KOPT-K1 (cell line): ENCODE data around the gene ARHGAP44.
"Not testable (repeated sequence)": the region's sequence is repeated elsewhere in the genome, so short reads cannot be mapped to it uniquely, and the experiment has no call there.

Experiments used
- H3K27ac ChIP-seq: fragments of 200-600 bp; sonication (generic); 2 replicates; pipeline ENCODE4 v1.5.1; 2016; ENCODE audit warnings: antibody characterized with exemption, mild to moderate bottlenecking, low read depth, low read length; ENCODE audit not compliant: poor library complexity, severe bottlenecking
- H3K36me3 ChIP-seq: fragments of 200-600 bp; sonication (generic); 2 replicates; pipeline ENCODE4 v1.5.1; 2017; ENCODE audit warnings: antibody characterized with exemption, mild to moderate bottlenecking, low read length, moderate library complexity; ENCODE audit not compliant: insufficient read depth
- H3K9me3 ChIP-seq: fragments of 200-600 bp; sonication (generic); 2 replicates; pipeline ENCODE4 v1.5.1; 2017; ENCODE audit warnings: antibody characterized with exemption, low read length, mild to moderate bottlenecking; ENCODE audit not compliant: insufficient read depth, poor library complexity, severe bottlenecking

The ARHGAP44 gene

GRCh38 chr17:12955521-12955920 is 166.2 kb downstream of the ARHGAP44 start:
- H3K9me3 ChIP-seq = peaks cover 3% of the 10 kb centered on the region
- H3K27ac ChIP-seq = no peak overlapping the region
- H3K36me3 ChIP-seq = no peaks in the 10 kb centered on the region

DNA sequence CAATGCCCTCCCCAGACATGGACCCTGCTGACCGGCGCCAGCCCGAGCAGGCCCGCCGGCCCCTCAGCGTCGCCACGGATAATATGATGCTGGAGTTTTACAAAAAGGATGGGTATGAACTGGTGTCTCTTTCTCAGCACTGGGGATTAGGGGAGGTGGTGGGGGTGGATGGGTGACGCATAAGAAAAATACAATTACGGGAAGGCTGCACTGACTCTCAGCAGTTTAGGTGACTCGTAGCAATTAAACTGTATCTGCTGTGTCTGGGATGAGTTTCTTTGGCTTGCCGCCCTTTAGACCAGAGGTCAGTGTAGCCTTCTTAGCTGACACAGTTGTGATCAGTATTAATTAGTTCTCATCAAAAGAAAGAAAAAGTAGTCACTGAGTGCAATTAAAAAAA is 169.5 kb downstream of the ARHGAP44 start:
- H3K36me3 ChIP-seq = no peaks in the 10 kb centered on the region
- H3K27ac ChIP-seq = no peak overlapping the region
- peaks cover 3% of the 10 kb centered on the region for H3K9me3 ChIP-seq

- H3K36me3 ChIP-seq = no peaks in the 10 kb centered on the region
- H3K9me3 ChIP-seq = peaks cover under 1% of the 10 kb centered on the region
- H3K27ac ChIP-seq = no peak overlapping the region
Observed at GRCh38 chr17:12959441-12959840, 170.1 kb downstream of the ARHGAP44 start.

DNA sequence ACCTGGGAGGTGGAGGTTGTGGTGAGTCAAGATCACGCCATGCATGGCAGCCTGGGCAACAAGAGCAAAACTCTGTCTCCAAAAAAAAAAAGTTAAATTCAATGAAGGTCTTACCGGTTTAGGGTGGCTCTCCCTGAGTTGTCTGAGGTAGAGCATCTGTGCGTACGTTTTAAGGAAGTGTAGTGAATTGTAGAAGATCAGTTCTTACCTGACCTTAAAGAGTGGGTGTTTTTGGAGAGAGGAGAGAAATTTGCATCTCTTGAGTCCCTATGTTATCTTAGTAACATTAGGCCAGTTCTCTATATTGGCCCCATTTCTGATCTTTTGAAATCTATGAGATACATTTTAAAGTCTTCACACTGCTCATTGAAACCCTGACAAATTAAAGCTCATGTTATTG is 172.4 kb downstream of the ARHGAP44 start:
- no peaks in the 10 kb centered on the region for H3K36me3 ChIP-seq
- H3K9me3 ChIP-seq = no peaks in the 10 kb centered on the region

DNA sequence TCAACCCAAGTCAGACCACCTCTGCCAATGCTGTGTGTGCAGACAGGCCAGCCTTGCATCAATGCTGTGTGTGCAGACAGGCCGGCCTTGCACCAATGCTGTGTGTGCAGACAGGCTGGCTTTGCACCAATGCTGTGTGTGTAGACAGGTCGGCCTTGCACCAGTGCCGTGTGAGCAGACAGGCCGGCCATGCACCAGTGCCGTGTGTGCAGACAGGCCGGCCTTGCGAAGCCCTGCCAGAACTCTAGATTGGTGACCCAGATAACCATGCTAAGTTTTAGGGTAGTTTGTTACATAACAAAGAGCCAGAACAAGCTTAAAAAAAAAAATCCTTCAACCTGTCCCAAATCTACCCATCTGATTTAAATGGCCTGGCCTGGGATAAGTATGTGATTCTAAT is 174.2 kb downstream of the ARHGAP44 start:
- no peaks in the 10 kb centered on the region for H3K9me3 ChIP-seq

More for the DNA sequence above, 172.4 kb downstream of the ARHGAP44 start:
- no peak overlapping the region for H3K27ac ChIP-seq

GRCh38 chr17:12964162-12964561 is 174.9 kb downstream of the ARHGAP44 start:
- Histone ChIP-seq H3K36me3 (no peaks in the 10 kb centered on the region), H3K27ac (no peak overlapping the region), H3K9me3 (no peaks in the 10 kb centered on the region)

More for the DNA sequence above, 174.2 kb downstream of the ARHGAP44 start:
- Histone ChIP-seq H3K36me3 (no peaks in the 10 kb centered on the region), H3K27ac (no peak overlapping the region)

DNA sequence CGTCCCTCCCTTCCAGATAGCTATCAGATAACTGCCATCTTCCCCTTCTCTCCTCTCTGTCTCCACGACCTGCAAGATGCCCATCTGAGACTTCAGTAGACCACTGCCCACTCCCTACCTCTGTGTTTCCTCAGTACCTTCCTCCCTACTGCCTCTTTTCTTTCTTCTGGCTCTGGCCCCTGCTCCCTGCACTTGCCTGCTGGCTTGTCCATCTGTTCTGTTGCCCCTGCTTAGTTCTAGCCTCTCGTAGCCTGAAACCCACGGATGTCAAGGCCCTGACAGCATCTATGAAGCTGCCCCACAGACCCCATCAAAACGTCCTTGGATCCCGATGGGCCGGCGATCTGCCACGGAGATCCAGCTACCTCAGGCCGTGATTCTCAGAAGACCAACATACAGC is 175.5 kb downstream of the ARHGAP44 start:
- no peaks in the 10 kb centered on the region for H3K9me3 ChIP-seq
- no peak overlapping the region for H3K27ac ChIP-seq
- H3K36me3 ChIP-seq = no peaks in the 10 kb centered on the region

DNA sequence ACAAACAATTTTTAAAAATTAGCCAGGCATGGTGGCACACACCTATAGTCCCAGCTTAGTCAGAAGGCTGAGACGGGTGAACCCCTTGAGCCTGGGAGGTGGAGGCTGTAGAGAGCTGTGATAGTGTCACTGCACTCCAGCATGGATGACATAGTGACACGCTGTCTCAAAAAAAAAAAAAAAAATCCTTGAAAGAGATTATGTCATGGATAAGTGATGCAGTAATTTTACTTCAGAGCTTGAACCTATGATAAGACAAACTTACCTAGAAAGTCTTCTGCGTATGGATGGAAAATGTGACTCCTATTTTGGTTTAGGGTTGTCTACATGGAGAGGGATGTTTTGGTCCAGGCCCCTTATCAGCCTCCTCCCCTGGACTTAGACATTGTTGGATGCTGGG is 176.7 kb downstream of the ARHGAP44 start:
- H3K36me3 ChIP-seq = no peaks in the 10 kb centered on the region
- H3K9me3 ChIP-seq = no peaks in the 10 kb centered on the region
- H3K27ac ChIP-seq = no peak overlapping the region

- H3K36me3 ChIP-seq = no peaks in the 10 kb centered on the region
Observed at GRCh38 chr17:12966413-12966812, 177.1 kb downstream of the ARHGAP44 start.

GRCh38 chr17:12967962-12968361 is 178.7 kb downstream of the ARHGAP44 start:
- Histone ChIP-seq H3K27ac (no peak overlapping the region), H3K36me3 (no peaks in the 10 kb centered on the region), H3K9me3 (no peaks in the 10 kb centered on the region)

More at GRCh38 chr17:12966413-12966812, 177.1 kb downstream of the ARHGAP44 start:
- Histone ChIP-seq H3K9me3 (no peaks in the 10 kb centered on the region), H3K27ac (no peak overlapping the region)

DNA sequence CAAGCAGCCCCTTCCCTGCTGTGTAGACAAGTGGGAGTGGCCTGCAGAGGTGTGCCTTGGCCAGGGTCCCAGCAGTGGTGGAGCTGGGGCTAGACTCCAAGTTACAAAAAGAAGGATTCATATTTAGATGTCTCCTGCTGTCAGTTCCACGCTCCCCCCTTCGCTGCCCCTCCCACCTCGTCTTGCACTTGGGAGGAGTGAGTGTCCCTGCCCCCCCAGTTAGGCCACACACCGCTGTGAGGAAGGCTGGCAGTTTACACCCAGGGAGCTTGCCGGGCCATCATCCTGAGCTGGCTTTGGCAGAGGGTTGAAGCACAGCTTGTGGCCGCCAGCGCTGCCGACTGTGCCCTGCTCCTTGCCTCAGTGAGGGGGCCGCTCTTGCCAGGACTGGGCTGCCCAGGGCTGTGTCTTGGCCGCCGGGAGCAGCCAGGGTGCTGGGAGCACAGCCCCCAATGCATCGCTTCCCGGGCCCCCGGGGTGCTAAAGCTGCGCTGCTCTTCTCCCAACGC is 184.3 kb downstream of the ARHGAP44 start:
- no peaks in the 10 kb centered on the region for H3K9me3 ChIP-seq
- no peak overlapping the region for H3K27ac ChIP-seq
- H3K36me3 ChIP-seq = no peaks in the 10 kb centered on the region

DNA sequence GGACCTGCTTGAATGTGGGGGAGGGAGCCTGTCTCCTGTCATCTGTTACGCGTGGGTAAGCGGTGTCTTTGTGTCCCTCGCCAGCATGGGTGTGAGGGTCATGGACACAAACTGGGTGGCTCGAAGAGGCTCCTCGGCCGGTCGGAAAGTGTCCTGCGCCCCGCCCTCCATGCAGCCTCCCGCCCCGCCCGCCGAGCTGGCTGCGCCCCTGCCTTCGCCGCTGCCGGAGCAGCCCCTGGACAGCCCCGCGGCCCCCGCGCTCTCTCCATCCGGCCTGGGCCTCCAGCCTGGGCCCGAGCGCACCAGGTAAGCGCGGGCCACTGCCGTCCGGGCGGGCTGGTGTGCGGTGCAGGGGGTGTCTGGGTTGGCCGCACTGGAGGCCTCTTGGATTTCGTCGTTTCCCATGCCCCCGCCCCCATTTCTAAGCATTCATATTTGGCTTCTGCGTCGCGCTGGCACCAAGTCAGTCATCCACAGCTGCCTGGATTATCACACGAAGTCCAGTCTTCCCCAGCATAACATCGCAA is 184.8 kb downstream of the ARHGAP44 start:
- no peak overlapping the region for H3K27ac ChIP-seq

DNA sequence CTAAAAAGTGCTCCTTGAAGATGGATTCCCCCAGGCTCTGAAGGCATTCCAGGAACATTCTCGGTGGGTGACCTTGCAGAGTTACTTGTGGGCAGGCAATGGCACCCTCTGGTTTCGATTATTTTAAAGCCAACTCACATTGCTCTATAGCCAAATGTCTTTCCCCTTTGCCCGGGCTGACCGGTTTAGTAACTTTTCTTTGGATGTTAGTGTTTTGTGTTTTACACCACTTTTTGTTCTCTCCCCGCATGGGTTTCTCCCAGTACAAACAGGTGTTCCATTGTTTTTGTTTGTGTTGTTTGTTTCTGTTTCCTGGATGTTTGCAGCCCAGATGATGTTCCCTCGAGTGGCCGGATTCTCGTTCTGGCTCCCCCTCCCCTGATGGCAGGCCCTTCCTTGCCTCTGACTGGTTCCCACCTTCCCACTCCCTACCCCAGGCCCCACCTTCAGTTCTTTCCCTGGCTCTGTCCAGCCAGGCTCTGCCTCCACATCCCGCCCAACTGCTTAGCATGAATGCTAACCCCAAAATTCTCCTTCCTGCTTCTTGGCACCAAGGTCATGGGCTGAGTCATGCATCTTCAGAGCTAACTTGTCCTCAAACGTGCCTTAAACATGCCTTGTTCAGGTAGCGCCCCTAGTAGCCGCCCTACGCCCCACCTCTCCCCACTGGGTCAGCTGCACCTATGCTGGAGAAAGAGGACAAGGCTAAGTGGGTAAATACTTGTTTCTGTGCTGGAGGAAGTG is 187.9 kb downstream of the ARHGAP44 start:
- Histone ChIP-seq H3K9me3 (no peaks in the 10 kb centered on the region), H3K27ac (no peak overlapping the region), H3K36me3 (no peaks in the 10 kb centered on the region)

More for the DNA sequence above, 184.8 kb downstream of the ARHGAP44 start:
- H3K36me3 ChIP-seq = no peaks in the 10 kb centered on the region
- H3K9me3 ChIP-seq = no peaks in the 10 kb centered on the region

DNA sequence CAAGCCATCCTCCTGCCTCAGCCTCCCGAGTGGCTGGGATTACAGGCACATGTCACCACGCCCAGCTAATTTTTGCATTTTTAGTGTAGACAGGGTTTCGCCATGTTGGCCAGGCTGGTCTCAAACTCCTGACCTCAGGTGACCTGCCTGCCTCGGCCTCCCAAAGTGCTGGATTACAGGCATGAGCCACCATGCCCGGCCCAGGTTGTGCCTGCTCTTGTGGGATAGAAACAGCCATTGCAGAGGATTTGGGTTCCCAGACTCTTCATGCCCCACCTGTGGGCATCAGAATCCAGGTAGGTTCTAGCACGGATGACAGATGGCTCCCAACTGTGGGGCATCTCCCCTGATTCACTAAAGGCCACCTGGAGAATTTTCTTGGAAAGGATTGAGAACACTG is 189.5 kb downstream of the ARHGAP44 start:
- not testable (repeated sequence) for H3K36me3 ChIP-seq, H3K27ac ChIP-seq, H3K9me3 ChIP-seq

DNA sequence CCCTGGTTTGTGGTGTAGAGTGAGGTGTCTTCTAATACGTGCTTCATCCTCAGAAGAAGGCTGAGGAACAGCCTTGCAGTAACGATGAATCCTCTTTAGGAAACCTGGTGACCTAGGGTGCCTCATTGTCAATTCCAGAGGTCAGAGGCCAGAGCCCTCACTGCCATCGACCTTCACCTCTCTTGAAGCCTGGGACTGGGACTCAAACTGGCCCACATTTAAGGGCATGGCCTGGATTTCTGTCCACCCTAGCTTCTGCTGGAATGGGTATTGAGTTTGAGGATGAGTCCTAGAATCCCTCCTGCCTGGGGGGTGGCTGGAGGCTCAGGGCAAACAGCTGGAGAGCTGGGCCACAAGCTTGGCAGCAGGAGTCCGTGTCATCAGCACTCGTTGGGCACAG is 189.9 kb downstream of the ARHGAP44 start:
- no peaks in the 10 kb centered on the region for H3K36me3 ChIP-seq
- H3K27ac ChIP-seq = no peak overlapping the region
- H3K9me3 ChIP-seq = no peaks in the 10 kb centered on the region
